HCT116 (cell line): ENCODE measurements around the gene CFHR5.

Experiments used
- EZH2 ChIP-seq: fragments of 200-600 bp; sonication (generic); IDR thresholded peaks from 2 replicates; pipeline ENCODE4 v1.6.1; 2017; ENCODE audit warnings: antibody characterized with exemption, mixed run types
- EZH2phosphoT487 ChIP-seq: fragments of 200-600 bp; IDR thresholded peaks from 2 replicates; pipeline ENCODE4 v1.6.1; 2018; ENCODE audit warnings: antibody characterized with exemption, borderline replicate concordance
- FOSL1 ChIP-seq: IDR thresholded peaks from 2 replicates; pipeline ENCODE4 v1.6.1; 2012; ENCODE audit warnings: low read depth
- POLR2A ChIP-seq: IDR thresholded peaks from 2 replicates; pipeline ENCODE4 v1.7.0; 2011; ENCODE audit warnings: borderline replicate concordance; ENCODE audit not compliant: insufficient read depth, insufficient read length; ENCODE audit errors: extremely low read depth
- SIN3A ChIP-seq: IDR thresholded peaks from 2 replicates; pipeline ENCODE4 v1.6.1; 2012; ENCODE audit warnings: low read depth
- ZFX ChIP-seq: fragments of 450-650 bp; IDR thresholded peaks from 2 replicates; pipeline ENCODE4 v1.6.1; 2017
- ZNF274 ChIP-seq: fragments of 200-500 bp; sonication (Bioruptor generic); IDR thresholded peaks from 2 replicates; pipeline ENCODE4 v1.6.1; 2014; ENCODE audit warnings: mild to moderate bottlenecking, low read depth, low read length, inconsistent platforms
- TF ChIP-seq, protein P1 (sequence below), 3 experiments: fragments of 200-600 bp in 1 of 3; sonication (generic) in 1 of 3; IDR thresholded peaks in 2 of 3; conservative IDR thresholded peaks in 1 of 3; 2 replicates each; pipeline ENCODE4 v1.5.1; 2012 to 2017; ENCODE audit warnings: low read depth in 2 of 3, low read length in 2 of 3, antibody characterized with exemption in 1 of 3, borderline replicate concordance in 1 of 3, control low read depth in 1 of 3, mild to moderate bottlenecking in 1 of 3, mixed read lengths in 1 of 3, mixed run types in 1 of 3, moderate library complexity in 1 of 3; ENCODE audit not compliant: insufficient read depth in 1 of 3
- TF ChIP-seq, protein P2 (sequence below): IDR thresholded peaks from 2 replicates; pipeline ENCODE4 v1.6.1; 2011; ENCODE audit warnings: mild to moderate bottlenecking, low read length, moderate library complexity; ENCODE audit not compliant: insufficient replicate concordance; ENCODE audit errors: extremely low read depth
- TF ChIP-seq, protein P3 (sequence below): IDR thresholded peaks from 2 replicates; pipeline ENCODE4 v1.6.1; 2012
- TF ChIP-seq, protein P4 (sequence below): IDR thresholded peaks from 2 replicates; pipeline ENCODE4 v1.6.1; 2012

DNA sequence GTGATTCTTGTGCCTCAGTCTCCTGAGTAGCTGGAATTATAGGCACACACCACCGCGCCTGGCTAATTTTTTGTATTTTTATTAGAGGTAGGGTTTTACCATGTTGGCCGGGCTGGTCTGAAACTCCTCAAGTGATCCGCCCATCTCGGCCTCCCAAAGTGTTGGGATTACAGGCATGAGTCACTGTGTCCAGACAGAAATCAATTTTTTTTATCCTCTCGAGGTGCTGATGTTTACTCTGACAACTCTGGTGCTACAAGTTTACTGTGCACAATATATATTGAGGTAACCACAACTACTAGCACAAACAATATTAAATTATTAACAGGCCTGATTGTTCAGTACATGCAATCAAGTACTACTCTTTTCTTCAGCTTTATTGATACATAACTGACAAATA lies 50.0 kb downstream of the CFHR5 start:
- TF ChIP-seq, protein P1, sequence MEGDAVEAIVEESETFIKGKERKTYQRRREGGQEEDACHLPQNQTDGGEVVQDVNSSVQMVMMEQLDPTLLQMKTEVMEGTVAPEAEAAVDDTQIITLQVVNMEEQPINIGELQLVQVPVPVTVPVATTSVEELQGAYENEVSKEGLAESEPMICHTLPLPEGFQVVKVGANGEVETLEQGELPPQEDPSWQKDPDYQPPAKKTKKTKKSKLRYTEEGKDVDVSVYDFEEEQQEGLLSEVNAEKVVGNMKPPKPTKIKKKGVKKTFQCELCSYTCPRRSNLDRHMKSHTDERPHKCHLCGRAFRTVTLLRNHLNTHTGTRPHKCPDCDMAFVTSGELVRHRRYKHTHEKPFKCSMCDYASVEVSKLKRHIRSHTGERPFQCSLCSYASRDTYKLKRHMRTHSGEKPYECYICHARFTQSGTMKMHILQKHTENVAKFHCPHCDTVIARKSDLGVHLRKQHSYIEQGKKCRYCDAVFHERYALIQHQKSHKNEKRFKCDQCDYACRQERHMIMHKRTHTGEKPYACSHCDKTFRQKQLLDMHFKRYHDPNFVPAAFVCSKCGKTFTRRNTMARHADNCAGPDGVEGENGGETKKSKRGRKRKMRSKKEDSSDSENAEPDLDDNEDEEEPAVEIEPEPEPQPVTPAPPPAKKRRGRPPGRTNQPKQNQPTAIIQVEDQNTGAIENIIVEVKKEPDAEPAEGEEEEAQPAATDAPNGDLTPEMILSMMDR (IDR thresholded peaks at IDR 0.05 in 2 of 3, conservative IDR thresholded peaks at IDR 0.05 in 1 of 3; ENCODE audit: borderline replicate concordance in 1 of 3, insufficient read depth in 1 of 3, low read depth in 2 of 3, low read length in 2 of 3), result no peak
- no peak for TF ChIP-seq POLR2A
- TF ChIP-seq, protein P2, sequence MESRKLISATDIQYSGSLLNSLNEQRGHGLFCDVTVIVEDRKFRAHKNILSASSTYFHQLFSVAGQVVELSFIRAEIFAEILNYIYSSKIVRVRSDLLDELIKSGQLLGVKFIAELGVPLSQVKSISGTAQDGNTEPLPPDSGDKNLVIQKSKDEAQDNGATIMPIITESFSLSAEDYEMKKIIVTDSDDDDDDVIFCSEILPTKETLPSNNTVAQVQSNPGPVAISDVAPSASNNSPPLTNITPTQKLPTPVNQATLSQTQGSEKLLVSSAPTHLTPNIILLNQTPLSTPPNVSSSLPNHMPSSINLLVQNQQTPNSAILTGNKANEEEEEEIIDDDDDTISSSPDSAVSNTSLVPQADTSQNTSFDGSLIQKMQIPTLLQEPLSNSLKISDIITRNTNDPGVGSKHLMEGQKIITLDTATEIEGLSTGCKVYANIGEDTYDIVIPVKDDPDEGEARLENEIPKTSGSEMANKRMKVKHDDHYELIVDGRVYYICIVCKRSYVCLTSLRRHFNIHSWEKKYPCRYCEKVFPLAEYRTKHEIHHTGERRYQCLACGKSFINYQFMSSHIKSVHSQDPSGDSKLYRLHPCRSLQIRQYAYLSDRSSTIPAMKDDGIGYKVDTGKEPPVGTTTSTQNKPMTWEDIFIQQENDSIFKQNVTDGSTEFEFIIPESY, result no peak
- no peak for TF ChIP-seq ZFX
- TF ChIP-seq EZH2phosphoT487, result no peak
- TF ChIP-seq, protein P3, sequence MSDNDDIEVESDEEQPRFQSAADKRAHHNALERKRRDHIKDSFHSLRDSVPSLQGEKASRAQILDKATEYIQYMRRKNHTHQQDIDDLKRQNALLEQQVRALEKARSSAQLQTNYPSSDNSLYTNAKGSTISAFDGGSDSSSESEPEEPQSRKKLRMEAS, result no peak
- TF ChIP-seq SIN3A, result no peak
- no peak for TF ChIP-seq ZNF274
- no peak for TF ChIP-seq EZH2
- TF ChIP-seq, protein P4, sequence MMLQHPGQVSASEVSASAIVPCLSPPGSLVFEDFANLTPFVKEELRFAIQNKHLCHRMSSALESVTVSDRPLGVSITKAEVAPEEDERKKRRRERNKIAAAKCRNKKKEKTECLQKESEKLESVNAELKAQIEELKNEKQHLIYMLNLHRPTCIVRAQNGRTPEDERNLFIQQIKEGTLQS, result no peak
- peak; percentile 44; the same call in 1 of the 2 replicates for TF ChIP-seq FOSL1
